H1 (cell line): Measurements from ENCODE around the gene TMEM151B. TPM values are rescaled to one million over a fixed set of nuclear protein-coding genes. Genes with fewer than 3 reads are reported as not detected.

Source experiments
- CBX8 ChIP-seq: fragments of 300-800, 300-1000 bp; sonication (generic); IDR thresholded peaks from 2 replicates; pipeline ENCODE4 v1.7.1; 2016; ENCODE audit warnings: low read depth, low read length, borderline replicate concordance
- CHD7 ChIP-seq: fragments of 300-600 bp; sonication (generic); IDR thresholded peaks from 2 replicates; pipeline ENCODE4 v1.7.1; 2012; ENCODE audit warnings: low read length, moderate library complexity, mild to moderate bottlenecking, inconsistent platforms; ENCODE audit not compliant: insufficient replicate concordance
- E2F6 ChIP-seq: IDR thresholded peaks from 2 replicates; pipeline ENCODE4 v1.6.1; 2012; ENCODE audit warnings: inconsistent platforms
- KDM4A ChIP-seq: IDR thresholded peaks from one replicate; pipeline ENCODE4 v1.7.1; 2012; ENCODE audit warnings: low read depth, mild to moderate bottlenecking, moderate library complexity, low read length, inconsistent platforms; ENCODE audit not compliant: severe bottlenecking
- RAD21 ChIP-seq, 2 experiments: IDR thresholded peaks in 1 of 2; conservative IDR thresholded peaks in 1 of 2; 2 replicates each; pipeline ENCODE4 v1.6.1; 2011; ENCODE audit warnings: low read depth in 2 of 2, low read length in 2 of 2, improper control_type of control experiment in 1 of 2, inconsistent platforms in 1 of 2, mild to moderate bottlenecking in 1 of 2, moderate library complexity in 1 of 2
- SIRT6 ChIP-seq: IDR thresholded peaks from one replicate; pipeline ENCODE4 v1.7.1; 2012; ENCODE audit warnings: low read length, inconsistent platforms
- SIX5 ChIP-seq: IDR thresholded peaks from 2 replicates; pipeline ENCODE4 v1.6.1; 2011; ENCODE audit warnings: mild to moderate bottlenecking, low read depth, low read length
- SP1 ChIP-seq: IDR thresholded peaks from 2 replicates; pipeline ENCODE4 v1.6.1; 2011; ENCODE audit warnings: low read depth, low read length
- SRF ChIP-seq: IDR thresholded peaks from 2 replicates; pipeline ENCODE4 v1.6.1; 2011; ENCODE audit warnings: mild to moderate bottlenecking, low read depth, low read length, moderate library complexity
- polyA plus RNA-seq, 7 experiments: library from polyadenylated mRNA; depleted of rRNA in 3 of 7; stranded (reverse) in 5 of 7; unstranded in 2 of 7; fragments of >200 nt in 5 of 7; fragments of 200-250 nt in 2 of 7; gene quantifications; 1 replicate in 5 of 7; 2 replicates in 1 of 7; 4 replicates in 1 of 7; pipeline versions ENCODE4 v1.2.1 to v1.2.3, GENCODE V29; 2011 to 2013; ENCODE audit warnings: missing spikeins in 2 of 7, mixed read lengths in 2 of 7
- total RNA-seq: library from RNA; stranded (reverse); fragmentation: NEBNext Ultra II Directional; extraction: Animal tissue kit (Norgen Biotek cat#: 25700); gene quantifications from 2 replicates; pipeline ENCODE4 v1.2.1, GENCODE V29; 2021

TMEM151B gene
- total and polyA plus RNA-seq, 2 of the 8 experiments (the other 6 are each of a cell fraction or from before 2014, with no cell fraction given): 8.0 to 15.5 TPM

- TF ChIP-seq CHD7 (no peak), SP1 (no peak), CBX8 (no peak), E2F6 (no peak), SIX5 (no peak), SIRT6 (no peak), RAD21 (IDR thresholded peaks at IDR 0.05 in 1 of 2, conservative IDR thresholded peaks at IDR 0.05 in 1 of 2; ENCODE audit: low read depth in 2 of 2, low read length in 2 of 2) (no peak), KDM4A (no peak), SRF (no peak)
These were observed 24.9 kb downstream of the TMEM151B start (continued) for GRCh38 chr6:44294832-44295791.
